NCI-H526 (cell line): ENCODE results near the gene PIK3C3.
A peak's percentile ranks its signal among the peaks of the same experiment; 100 is the strongest.

ENCODE experiments used
- DNase-seq, 2 experiments: peaks; one replicate each; lab custom pipeline; 2025; lab: John Stamatoyannopoulos, UW

Gene PIK3C3

DNA sequence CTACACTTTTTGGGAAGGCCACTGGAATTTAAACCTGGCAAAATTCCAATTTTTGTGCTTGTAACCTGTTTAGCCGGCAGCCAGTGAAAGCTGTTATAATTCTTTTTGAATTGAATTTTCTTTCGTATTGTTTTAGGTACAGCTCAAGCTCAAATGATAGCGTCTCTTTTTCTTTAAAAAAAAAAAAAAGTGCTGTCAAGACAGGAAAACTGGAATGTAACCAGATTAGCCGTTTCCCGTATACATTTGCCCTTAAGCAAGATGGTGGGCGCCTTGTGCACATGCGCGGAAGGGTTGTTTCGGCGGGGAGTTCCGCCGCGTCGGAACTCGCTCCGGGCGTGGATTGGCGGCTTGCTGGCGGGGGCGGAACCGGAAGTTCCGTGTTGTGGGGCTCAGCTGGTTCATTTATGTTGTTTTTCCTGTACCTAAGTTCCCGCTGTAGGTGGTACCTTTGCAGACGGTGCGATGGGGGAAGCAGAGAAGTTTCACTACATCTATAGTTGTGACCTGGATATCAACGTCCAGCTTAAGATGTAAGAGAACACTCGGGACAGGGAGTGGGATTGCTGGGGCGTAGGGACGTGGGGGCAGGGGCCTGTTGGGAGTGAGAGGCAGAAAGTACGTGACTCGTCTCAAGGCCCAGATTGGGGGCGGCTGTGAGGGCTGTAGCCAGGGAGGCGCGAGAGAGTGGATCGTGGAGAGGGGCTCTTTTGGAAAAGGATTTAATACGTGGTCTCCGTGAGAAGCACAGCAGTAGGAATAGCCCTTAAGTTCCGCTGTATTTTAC, at the start of gene PIK3C3:
PIK3C3 (plus strand) TSS at position 408 of the 787 bp plus-strand sequence; CDS start at position 466, 58 bp downstream.
- peak; percentile 83 to 95 for DNase-seq

DNA sequence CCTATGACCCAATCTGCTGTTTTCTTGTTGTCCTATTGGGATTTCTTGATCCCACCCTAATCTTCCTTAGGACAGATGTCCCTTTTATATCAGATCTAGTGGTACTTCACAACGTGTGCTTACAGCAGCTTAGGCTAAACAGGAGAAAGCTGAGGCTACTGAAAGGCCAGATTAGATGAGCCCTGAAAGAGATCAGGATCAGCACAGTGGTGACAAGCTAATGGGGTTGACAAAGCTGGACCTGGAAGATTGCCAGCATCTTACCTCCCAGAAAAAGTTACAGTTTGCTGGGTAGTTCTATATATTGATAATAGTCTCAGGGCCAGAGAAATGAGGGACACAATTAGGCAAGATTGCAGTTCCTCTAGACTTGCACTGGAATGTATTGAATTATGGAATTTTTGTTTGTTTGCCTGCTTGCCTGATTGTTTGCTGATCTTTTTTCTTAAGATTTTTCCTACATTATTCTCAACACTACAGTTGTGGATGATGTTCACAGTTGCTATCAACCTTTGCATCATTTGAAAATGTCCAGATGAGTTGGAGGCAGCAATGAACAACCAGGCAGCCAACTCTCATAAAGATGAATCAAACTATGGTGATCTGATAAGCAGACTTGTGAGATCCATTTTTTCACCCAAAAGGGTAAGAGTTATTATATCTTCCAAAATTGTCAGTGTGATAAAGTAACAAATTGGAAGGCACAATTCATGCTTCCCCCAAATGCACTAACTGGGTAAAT, 49.1 kb upstream of the PIK3C3 start:
- DNase-seq: no peak

DNA sequence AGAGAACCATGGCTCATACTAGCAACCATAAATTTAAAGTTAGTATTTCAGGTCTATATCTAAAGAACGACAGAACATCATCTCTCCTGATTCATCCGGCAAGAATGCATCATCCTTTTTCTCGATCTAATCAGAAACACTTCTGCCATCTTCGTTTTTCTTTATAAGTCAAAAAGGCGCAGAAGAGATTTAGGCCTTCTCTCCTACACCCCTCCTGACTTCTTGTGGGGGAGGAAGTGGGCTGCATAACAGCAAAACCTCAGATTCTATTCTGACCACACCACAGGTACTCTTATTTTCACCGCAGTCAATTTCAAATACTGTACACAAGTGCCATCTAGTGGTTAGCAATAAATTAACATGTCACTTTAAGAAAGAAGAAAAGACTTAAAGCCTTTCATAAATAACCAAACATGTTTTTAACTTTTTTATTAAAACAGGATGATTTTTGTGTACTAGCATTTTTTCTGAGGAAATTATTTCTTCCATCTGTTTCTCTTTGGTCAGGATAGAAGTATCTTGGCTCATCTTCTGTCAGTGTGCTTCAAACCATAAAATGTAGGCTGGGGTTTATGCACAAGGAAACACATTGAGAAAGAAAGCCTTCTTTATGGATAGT, 48.4 kb upstream of the PIK3C3 start:
- DNase-seq: peak; percentile 8 to 36

DNA sequence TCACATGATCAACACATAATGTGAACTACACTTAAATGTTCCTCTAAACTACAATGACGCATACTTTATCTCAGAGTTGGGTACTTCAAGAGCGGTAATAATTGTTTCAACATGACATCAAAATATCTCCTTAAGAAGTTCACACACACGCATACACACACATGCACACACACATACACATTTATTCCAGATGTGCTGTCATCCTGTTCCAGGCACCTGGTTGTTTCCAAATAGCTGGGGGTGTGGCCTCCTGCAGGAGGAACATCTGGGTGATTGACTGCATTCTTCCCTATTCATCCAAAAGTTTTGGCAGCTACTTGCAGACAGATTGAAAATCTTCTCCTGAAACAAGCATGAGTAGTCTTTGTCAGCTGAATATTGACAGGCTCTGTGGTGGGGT, 37.9 kb upstream of the PIK3C3 start:
- DNase-seq: no peak

DNA sequence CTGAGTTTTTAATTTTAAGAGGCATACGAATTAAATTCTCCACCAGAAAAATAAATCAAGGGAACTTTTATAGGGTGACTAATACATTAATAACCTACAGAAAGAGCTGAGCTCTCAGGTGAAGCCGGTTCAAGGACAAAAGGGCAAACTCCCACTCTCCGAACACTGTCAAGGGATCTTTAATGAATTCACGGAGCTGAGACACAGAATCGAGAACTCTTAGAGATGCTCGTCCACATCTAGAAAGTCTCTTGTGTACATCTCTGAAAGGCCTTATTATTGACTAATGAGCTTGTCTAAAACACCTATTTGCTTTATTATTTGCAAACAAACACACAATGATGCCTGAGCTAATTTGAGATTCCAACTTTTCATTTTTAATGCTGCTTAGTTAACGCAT, 33.3 kb upstream of the PIK3C3 start:
- DNase-seq: no peak

DNA sequence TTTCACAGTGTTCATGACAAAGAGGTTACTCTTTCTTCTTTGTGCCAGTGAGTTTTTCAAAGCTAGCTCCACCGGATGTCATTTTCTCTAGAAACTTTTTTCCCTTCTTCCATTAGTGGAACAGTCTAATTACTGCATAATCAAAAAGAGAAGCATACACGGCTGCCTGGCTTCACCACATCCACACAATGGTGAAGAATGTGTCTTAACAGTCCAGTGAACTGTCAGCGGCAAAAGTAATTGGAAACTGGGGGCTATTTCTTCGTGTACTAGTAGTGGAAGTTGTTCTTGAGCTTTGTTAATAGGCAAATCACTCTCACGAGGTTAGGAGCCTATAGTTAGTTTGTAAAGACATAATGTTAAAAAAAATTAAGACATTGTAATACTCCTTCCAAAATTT, 32.9 kb upstream of the PIK3C3 start:
- no peak for DNase-seq

DNA sequence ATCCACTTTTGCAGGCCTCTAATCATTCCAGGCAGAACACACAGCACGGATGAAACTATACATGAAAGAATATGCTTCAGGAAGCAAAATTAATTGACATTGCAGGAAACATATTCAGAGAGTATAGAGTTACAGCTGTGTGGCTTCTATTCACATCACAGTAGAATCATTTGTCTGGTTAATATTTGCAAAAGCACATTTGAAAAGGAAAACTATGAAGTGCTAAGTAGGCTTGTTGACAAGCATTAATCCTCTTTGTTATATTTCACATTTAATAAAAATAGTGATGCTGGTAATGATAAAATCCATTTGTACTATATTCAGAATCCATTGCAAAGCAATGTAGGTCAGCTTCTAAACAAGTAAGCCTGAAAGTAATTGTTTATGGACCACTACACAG, 32.2 kb upstream of the PIK3C3 start:
- no peak for DNase-seq

DNA sequence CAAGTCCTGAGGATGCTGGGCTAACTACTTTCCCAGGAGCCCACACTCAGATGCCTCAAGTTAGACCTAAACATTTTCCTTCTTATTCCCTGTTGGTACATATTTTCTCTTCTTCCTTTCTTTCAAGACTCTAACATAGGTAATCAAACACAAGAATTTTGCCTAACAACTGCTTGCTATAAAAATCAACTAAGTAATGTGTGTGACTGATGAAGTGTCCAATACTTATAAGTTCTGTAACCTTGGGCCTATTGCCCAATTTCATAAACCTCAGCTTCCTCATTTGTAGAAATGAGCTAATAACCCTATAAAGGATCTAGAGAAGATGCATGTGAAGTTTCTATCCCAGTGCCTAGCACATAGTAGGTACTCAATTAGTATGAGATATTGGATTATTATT, 31.6 kb upstream of the PIK3C3 start:
- DNase-seq: no peak

DNA sequence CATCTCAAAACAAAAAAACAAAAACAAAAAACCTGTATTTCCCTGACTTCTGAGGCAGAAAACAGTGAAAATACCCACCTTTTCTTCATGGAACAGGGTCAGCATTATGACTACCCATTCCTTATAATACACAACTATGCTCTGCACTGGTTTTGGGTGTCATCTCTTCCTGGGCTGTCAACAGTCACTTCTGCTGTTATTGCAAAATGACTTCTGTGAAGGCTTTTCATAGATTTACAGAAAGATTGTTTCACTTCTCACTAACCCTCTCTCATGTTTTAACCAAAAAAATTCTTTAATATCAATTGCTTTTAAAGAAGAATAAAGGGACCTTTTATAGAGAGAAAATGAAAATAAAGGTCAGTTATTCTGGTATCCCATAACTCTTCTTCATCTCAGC, 26.5 kb upstream of the PIK3C3 start:
- DNase-seq: no peak

DNA sequence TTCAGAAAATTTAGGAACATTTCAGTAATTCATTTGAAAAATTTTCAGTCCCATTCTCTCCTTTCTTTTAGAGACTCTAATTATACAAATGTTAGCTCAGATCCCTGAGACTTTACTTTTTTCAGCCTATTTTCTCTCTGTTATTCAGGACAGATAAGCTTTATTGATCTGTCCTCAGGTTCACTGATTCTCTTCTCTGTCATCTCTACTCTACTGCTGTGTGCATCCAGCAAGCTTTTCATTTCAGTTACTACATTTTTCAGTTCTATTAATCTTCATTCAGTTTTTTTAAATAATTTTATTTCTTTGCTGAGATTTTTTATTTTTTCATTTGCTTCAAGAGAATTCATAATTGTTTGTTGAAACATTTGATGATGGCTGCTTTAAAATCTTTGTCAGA, 22.1 kb upstream of the PIK3C3 start:
- DNase-seq: no peak

DNA sequence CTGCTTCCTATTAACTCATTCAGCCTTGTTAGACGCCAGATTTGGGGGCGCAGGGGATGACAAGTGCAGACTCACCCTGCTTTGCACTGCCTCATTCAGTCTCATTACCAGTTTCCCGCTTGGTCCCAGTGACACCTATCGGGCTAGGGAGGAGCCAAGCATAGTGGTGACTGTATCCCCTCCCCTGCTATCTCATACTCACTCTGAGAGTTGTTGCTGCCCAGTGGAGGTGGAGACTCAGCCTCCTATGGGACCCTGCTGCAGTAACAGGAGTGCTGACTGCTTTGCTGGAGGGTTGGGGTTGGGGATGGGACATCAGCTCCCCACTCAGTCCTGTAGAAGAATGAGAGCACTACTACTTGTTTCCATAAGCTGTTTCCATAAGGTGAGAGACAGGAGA, 21.3 kb upstream of the PIK3C3 start:
- DNase-seq: no peak

DNA sequence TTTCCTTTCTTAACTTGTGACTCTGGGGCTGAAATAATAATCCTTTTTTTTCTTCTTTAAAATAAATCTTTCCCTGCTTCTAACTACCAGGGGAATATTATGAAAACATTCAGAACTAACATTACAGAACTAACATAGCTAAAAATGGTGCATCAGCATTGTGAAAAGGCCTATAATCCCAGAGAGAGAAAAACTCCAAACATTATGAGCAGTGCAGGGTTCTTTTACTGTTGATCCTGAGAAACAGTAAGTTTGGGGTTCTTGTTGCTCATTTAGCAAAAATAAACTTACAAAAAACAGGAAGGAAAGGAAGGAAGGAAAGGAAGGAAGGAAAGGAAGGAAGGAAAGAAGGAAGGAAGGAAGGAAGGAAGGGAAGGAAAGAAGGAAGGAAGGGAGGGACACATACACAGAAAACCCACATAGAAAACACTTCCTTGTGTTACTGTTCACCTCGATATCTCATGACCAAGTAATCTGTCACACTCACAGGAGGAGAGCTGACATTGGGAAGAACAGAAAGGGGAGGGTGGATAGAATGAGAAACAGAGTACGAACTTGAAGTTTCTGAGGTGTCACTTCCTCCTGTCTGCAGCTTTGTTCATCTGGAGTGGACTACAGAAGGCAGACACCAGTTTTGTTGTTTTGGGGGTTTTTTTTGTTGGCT, 18.4 kb upstream of the PIK3C3 start:
- no peak for DNase-seq

DNA sequence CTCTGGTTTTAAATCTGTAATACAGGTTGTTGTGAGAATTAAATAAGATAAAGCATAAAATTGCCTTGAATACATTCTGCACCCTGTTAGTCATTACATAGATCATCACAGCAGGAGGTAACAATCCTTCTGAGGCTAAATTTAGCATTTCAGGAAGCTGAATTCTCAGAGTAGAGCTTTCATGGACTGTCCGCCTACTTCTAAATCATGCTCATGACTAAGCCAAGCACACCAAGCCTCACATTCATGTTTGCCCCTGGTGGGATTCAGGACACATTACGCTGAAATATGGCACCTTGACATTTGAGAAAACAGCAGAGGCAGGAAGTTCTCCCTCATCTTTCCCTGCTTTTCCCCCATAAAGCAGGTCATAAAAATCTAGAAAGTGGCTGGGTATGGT, 16.6 kb upstream of the PIK3C3 start:
- DNase-seq: no peak

DNA sequence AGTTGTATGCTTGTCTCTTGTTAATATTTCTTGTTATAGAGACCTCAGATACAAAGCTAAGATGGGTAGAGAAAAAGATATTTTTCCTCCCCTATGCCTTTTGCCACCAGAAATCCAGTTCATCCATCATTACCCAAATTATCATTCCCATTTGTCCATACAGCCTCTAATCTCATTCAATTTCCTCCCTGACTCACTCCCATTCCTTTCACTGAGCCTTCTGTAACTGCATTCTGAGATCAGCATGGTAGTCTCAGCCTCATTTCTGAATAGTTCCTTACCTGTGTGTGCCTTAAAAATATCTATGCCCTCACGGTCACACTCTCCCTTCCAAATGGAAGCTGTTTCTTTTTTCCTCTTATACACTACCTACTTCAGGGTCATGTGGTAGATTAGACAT, 15.7 kb upstream of the PIK3C3 start:
- no peak for DNase-seq

DNA sequence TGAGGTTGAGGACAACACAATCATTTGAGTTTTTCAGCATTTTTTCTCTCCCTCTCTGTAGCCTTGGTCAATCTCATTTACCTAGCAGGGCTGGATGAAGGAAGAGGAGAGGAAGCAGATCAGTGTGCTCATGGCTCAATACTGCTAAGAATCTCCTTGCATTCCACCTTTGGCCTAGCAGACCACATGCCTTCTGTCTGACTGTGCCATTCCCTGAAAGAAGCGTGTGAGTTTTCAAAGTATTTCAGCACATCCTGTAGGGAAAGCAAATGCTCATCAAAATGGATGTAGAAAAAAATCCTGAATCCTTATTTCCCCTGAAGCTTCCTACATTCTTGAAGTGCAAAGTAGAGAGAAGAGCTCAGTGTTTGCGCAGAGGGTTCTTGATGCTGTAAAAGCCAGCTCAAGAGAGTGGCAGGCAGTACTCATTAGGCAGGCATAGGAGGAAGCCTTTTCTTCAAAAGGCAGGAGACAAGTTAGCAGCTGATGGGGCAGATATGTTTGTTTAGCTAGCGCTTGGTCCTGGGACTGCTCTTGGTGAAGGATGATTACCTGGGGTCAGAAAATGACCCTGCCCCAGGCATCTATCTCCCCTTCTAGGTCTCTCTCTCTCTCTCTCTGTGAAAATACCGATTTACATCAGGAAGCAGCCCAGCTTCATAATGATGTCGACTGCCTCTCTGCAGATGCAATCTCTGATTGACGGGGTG, 14.4 kb upstream of the PIK3C3 start:
- no peak for DNase-seq

DNA sequence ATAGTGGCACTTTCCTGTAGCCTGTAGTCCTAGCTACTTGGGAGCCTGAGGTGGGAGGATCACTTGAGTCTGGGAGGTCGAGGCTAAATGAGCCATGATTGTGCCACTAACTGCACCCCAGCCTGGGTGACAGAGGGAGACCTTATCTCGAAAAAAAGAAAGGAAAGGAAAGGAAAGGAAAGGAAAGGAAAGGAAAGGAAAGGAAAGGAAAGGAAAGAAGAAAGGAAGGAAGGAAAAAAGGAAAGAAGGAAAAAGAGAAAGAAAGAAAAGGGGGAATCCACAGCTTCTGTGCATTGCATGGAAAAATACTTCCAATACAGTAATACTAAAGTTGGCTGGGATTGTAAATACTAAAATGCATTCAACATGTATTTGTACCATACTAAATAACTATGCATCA, 12.8 kb upstream of the PIK3C3 start:
- DNase-seq: no peak

DNA sequence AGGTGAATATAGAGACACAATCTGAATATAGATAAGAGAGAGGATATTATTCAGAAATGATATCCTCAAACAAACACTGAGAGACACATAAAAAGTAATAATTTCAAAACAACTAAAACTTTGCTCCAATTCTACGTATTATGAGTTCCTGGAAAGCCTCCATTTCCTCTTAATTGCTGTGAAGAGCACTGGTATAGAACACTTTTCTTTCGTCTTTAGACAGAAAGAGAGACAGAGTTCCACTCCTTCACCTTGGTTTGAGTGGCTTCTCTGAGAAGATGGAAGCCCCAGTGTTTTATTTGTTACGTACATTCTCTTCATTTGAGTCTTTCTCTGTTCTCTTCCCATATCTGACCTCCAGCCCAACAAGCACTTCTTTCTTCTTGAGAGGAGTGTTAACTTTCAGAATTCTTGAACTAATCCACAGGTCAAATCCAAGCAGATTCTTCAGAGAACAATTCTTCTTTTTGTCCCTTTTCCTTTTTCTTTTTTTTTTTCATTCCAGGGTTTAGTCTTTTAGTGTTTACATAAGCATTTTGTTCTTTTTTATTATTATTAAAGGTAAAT, 6.4 kb upstream of the PIK3C3 start:
- no peak for DNase-seq

DNA sequence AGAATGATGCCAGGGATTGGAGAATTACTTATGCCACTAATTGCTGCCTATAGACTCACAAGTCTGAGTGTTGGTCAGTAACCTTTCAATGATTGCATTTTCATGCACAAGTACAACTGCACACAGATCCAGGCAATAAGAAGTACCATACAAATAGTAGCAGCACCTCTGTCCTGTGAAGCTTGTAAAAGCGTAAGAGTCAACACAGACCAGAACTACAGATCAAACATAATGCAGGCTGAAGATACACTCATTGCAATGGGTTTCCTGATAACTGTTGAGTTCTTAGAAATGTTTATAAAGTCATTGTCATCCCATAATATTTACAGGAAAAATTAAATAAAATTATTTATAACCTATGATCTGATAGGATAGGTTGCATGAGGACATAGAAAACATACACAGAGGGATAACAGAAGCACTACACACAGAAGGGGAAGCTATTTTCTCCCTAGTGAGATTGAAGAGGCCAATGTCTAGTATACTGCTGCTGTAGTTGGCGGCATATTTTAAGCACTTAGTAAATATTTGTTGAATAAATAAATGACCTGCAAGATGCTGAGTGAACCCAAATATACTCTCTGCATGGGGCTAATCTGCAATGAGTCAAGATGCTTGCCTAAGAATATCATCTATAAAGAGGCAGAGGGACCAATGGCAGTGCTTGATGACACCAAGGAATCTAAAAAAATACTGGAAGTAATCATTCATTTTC, 5.7 kb upstream of the PIK3C3 start:
- DNase-seq: no peak

DNA sequence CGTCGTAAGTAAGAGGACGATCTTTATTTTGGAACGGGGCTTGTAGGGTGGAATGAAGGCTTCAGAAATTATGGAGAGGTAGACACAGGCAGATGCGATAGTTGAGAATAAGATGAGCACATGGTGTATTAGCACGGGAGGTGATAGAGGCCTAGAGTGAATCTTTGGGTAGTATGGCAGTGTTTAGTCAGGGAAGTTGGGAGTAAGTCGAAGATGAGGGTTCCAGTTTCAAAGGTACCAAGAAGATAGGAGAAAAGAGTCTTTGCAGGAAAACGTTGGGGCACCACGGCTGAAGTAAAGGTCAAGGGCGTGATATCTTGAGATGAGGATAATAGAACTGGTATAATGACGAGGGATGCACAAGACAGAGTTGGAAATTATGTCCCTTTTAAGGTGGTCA, 654 bp downstream of the PIK3C3 start:
- no peak for DNase-seq

DNA sequence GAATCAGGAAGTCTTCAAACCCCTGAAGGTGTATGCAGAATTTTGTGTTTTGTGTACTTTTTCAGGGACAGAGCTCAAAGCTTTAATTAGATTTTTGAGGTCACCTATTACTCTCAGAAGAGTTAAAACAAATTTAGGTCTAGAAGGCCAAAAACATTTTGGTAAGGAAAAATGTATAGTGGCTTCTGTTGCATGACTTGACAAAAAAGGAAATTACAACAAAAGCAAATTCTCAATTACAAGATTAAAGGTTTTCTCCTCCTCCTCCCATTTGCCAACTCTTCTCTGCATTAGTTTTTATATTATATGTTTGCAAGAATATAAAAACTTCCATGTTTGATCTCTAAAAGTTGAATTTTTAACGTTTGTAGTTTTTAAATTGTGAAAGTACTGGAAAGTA, 4.0 kb downstream of the PIK3C3 start:
- no peak for DNase-seq
